Kidney (tissue), 14 donors: ENCODE results near the gene TAGLN2. TPM values are rescaled to one million over a fixed set of nuclear protein-coding genes. Genes with fewer than 3 reads are reported as not detected.

Experiments used
- DNase-seq, 5 donors: peaks; one replicate each; pipeline ENCODE4 v3.0.0-alpha.2; 2013 to 2020
- FAIRE-seq: peaks from 2 replicates; lab custom pipeline; 2012; peaks lifted over from hg19 to GRCh38; lab: Jason Lieb, UNC
- H3K27ac ChIP-seq, 2 donors: one replicate each; pipeline ENCODE4 v1.7.0; 2013; ENCODE audit warnings: low read depth in 2 of 2, low read length in 2 of 2, inconsistent platforms in 1 of 2
- H3K27me3 ChIP-seq: one replicate; pipeline ENCODE4 v1.7.1; 2013; ENCODE audit warnings: low read length, inconsistent platforms; ENCODE audit not compliant: control insufficient read depth, insufficient read depth
- H3K36me3 ChIP-seq, 3 donors: one replicate each; pipeline versions ENCODE4 v1.7.0 to v1.7.1; 2013; ENCODE audit warnings: low read length in 3 of 3, control low read depth in 1 of 3, inconsistent platforms in 1 of 3; ENCODE audit not compliant: insufficient read depth in 3 of 3, control insufficient read depth in 2 of 3
- H3K4me1 ChIP-seq, 3 donors: one replicate each; pipeline versions ENCODE4 v1.7.0 to v1.7.1; 2013; ENCODE audit warnings: low read length in 3 of 3, inconsistent platforms in 1 of 3, low read depth in 1 of 3; ENCODE audit not compliant: control insufficient read depth in 2 of 3, insufficient read depth in 2 of 3
- H3K4me3 ChIP-seq, 3 donors: one replicate each; pipeline versions ENCODE4 v1.7.0 to v1.8.1; 2013; ENCODE audit warnings: low read length in 3 of 3, control low read depth in 1 of 3, inconsistent platforms in 1 of 3
- H3K9ac ChIP-seq, 3 donors: one replicate each; pipeline versions ENCODE4 v1.7.0 to v1.7.1; 2013; ENCODE audit warnings: low read length in 3 of 3, control low read depth in 1 of 3, inconsistent platforms in 1 of 3
- H3K9me3 ChIP-seq, 3 donors: one replicate each; pipeline versions ENCODE4 v1.7.0 to v1.7.1; 2013; ENCODE audit warnings: low read length in 3 of 3, control low read depth in 1 of 3, inconsistent platforms in 1 of 3; ENCODE audit not compliant: control insufficient read depth in 2 of 3, insufficient read depth in 1 of 3
- intact Hi-C: fragments of 100-400 bp; cut with DNase I; formaldehyde crosslinking; loops from one replicate; pipeline ENCODE4 v1.11.1; 2022
- polyA plus RNA-seq: library from polyadenylated mRNA; stranded (reverse); fragments of 350-450 nt; fragmentation: Illumina TruSeq; extraction: RNeasy Lipid Tissue Mini Kit (QIAGEN cat#74804); gene quantifications from one replicate; pipeline ENCODE4 v1.2.3, GENCODE V29; 2014; ENCODE audit warnings: low read depth, low replicate concordance; ENCODE audit not compliant: insufficient read depth
- total RNA-seq: library from RNA; stranded (reverse); fragmentation: NEBNext Ultra II Directional; extraction: Animal tissue kit (Norgen Biotek cat#: 25700); gene quantifications from one replicate; pipeline ENCODE4 v1.2.1, GENCODE V29; 2021
- TF ChIP-seq, protein P1 (sequence below): IDR thresholded peaks from 3 replicates; pipeline ENCODE4 v1.5.1; 2012; ENCODE audit warnings: mild to moderate bottlenecking, moderate library complexity, borderline replicate concordance; ENCODE audit not compliant: insufficient read depth; ENCODE audit errors: extremely low read depth
- donor health status: control.
- donor health status: control.
- donor health status: control.
- donor health status: control.
- donor health status: control.
- donor health status: DM: yes; HTN: yes; CAD: no.
- donor health status: Normal renal cell carcinoma (clear cell type).

Gene TAGLN2
- total and polyA plus RNA-seq, 2 donors from 2014 or later: 223 to 358 TPM

DNA sequence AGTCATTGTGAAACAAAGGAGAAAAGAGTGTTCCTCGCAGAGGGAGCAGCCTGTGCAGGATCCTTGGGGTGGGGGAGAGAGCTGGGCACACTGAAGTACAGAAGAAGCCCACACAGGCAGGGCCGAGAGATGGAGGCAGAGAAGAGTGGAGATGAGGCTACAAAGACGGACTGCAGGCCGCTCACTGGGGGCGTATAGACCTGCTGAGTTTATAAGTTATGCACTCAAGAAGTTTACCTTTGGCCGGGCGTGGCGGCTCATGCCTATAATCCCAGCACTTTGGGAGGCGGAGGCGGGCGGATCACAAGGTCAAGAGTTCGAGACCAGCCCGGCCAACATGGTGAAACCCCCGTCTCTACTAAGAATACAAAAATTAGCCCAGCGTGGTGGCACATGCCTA, 36.3 kb upstream of the TAGLN2 start:
- DNase-seq (no peak), FAIRE-seq (no peak)
- H3K9ac ChIP-seq: no peak overlapping the region
- intact Hi-C loops: no loop called here
- H3K9me3 ChIP-seq: no peaks in the 10 kb centered on the region
- H3K4me1 ChIP-seq: no peaks in the 10 kb centered on the region
- H3K27ac ChIP-seq: no peak overlapping the region
- TF ChIP-seq, protein P1, sequence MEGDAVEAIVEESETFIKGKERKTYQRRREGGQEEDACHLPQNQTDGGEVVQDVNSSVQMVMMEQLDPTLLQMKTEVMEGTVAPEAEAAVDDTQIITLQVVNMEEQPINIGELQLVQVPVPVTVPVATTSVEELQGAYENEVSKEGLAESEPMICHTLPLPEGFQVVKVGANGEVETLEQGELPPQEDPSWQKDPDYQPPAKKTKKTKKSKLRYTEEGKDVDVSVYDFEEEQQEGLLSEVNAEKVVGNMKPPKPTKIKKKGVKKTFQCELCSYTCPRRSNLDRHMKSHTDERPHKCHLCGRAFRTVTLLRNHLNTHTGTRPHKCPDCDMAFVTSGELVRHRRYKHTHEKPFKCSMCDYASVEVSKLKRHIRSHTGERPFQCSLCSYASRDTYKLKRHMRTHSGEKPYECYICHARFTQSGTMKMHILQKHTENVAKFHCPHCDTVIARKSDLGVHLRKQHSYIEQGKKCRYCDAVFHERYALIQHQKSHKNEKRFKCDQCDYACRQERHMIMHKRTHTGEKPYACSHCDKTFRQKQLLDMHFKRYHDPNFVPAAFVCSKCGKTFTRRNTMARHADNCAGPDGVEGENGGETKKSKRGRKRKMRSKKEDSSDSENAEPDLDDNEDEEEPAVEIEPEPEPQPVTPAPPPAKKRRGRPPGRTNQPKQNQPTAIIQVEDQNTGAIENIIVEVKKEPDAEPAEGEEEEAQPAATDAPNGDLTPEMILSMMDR: no peak
- H3K27me3 ChIP-seq: no peaks in the 10 kb centered on the region
- H3K36me3 ChIP-seq: no peaks in the 10 kb centered on the region
- no peak overlapping the region for H3K4me3 ChIP-seq

DNA sequence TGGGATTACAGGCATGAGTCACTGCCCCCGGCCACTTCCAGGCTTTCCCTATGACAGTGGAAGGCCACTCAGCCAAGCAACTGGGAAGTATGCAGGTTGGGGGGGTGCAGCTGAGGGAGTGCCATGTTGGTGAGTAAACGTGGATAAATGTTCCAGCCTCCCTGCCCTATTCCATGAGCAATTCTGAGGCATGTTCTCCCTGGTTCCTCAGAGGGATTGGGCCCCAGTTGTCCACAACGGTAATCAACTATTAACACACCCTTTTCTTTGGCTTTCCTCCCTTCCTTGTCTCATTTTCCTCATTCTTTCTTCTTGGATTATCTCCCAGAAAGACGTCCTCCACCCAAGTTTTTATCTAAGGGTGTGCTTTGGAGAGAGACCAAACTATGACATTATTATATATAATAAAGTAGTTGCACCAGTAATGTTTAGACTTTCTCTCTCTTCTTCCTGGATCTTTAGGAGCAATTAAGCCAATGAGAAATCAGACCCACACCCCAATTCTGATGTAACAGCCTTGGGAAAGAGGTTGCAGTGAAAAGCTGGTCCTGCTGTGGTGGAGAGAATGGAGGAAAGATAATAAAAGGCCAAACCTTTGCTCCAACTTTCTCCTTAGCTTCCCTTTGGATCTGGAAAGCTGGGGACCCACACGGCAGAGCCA, 35.5 kb upstream of the TAGLN2 start:
- no peak for DNase-seq
- Histone ChIP-seq H3K9ac (no peak overlapping the region), H3K9me3 (no peaks in the 10 kb centered on the region), H3K27me3 (no peaks in the 10 kb centered on the region), H3K4me1 (no peaks in the 10 kb centered on the region), H3K27ac (no peak overlapping the region), H3K36me3 (no peaks in the 10 kb centered on the region), H3K4me3 (no peak overlapping the region)
- intact Hi-C loops: no loop called here
- no peak for FAIRE-seq
- TF ChIP-seq, protein P1: no peak

DNA sequence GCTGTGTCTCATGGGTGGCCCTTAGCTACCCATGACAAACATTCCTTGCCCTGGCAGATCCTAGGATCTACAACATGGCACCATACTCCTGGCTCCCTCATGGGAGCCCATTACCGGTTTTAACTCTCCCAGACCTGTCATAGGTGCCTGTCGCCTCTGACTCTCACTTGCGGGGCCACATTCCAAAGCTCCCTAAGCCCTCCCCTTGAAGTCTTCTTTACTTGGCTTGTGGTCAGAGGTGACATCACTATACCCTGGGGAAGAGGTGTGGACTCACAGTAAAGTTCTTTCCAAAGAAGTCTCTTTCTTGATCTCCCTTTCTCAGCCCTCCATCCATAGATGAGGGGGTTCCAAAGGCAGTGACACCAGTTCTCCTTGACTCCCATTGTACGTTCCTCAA, 34.1 kb upstream of the TAGLN2 start:
- Histone ChIP-seq H3K4me3 (no peak overlapping the region), H3K27ac (no peak overlapping the region), H3K36me3 (no peaks in the 10 kb centered on the region), H3K4me1 (no peaks in the 10 kb centered on the region), H3K9ac (no peak overlapping the region), H3K9me3 (no peaks in the 10 kb centered on the region), H3K27me3 (no peaks in the 10 kb centered on the region)
- FAIRE-seq (no peak), DNase-seq (no peak)
- intact Hi-C loops: no loop called here
- TF ChIP-seq, protein P1: no peak
